GM23338 (cell line): ENCODE data around the gene RAMACL. TPM values are rescaled to one million over a fixed set of nuclear protein-coding genes. Genes with fewer than 3 reads are reported as not detected.

Experiments used
- ATAC-seq: fragments of 200-7000 bp; cut with Tn5 transposase; 3 replicates; pipeline ENCODE4 v1.9.1; 2020
- DNase-seq: peaks from one replicate; pipeline ENCODE4 v3.0.0-alpha.2; 2015; ENCODE audit warnings: low spot score
- H2AFZ ChIP-seq: fragments of 200-600 bp; sonication (generic); 2 replicates; pipeline ENCODE4 v1.8.0; 2016; ENCODE audit warnings: antibody characterized with exemption, mild to moderate bottlenecking, moderate library complexity
- H3F3A ChIP-seq: fragments of 200-600 bp; sonication (generic); replicated peaks from 2 replicates; pipeline ENCODE4 v1.8.0; 2017; ENCODE audit warnings: antibody characterized with exemption, mixed run types, low read depth
- H3K27ac ChIP-seq: fragments of 200-600 bp; sonication (generic); 2 replicates; pipeline ENCODE4 v1.6.1; 2016; ENCODE audit warnings: low read depth
- H3K27me3 ChIP-seq: fragments of 200-600 bp; sonication (generic); 2 replicates; pipeline ENCODE4 v1.8.0; 2016; ENCODE audit warnings: mild to moderate bottlenecking, mixed run types, moderate library complexity; ENCODE audit not compliant: insufficient read depth
- H3K36me3 ChIP-seq: fragments of 200-600 bp; sonication (generic); 2 replicates; pipeline ENCODE4 v1.8.0; 2016; ENCODE audit warnings: mild to moderate bottlenecking; ENCODE audit not compliant: insufficient read depth
- H3K4me1 ChIP-seq: fragments of 200-600 bp; sonication (generic); 2 replicates; pipeline ENCODE4 v1.8.0; 2016; ENCODE audit warnings: mild to moderate bottlenecking, moderate library complexity; ENCODE audit not compliant: insufficient read depth
- H3K4me2 ChIP-seq: fragments of 200-600 bp; sonication (generic); 2 replicates; pipeline ENCODE4 v1.7.1; 2017; ENCODE audit warnings: mixed run types
- H3K4me3 ChIP-seq: fragments of 200-600 bp; sonication (generic); 2 replicates; pipeline ENCODE4 v1.6.1; 2016; ENCODE audit warnings: mixed run types
- H3K79me2 ChIP-seq: fragments of 200-600 bp; sonication (generic); replicated peaks from 2 replicates; pipeline ENCODE4 v1.8.0; 2017; ENCODE audit warnings: mild to moderate bottlenecking; ENCODE audit not compliant: insufficient read depth
- H3K9me2 ChIP-seq: fragments of 200-600 bp; sonication (generic); 2 replicates; pipeline ENCODE4 v1.8.0; 2017; ENCODE audit not compliant: insufficient read depth
- H4K20me1 ChIP-seq: fragments of 200-600 bp; sonication (generic); replicated peaks from 2 replicates; pipeline ENCODE4 v1.8.0; 2017; ENCODE audit warnings: mild to moderate bottlenecking; ENCODE audit not compliant: insufficient read depth
- H3K27ac Mint-ChIP-seq: 2 replicates; pipeline ENCODE4 v1.8.0; 2020; ENCODE audit warnings: inconsistent platforms, mild to moderate bottlenecking, moderate library complexity, mixed read lengths
- H3K27me3 Mint-ChIP-seq: 3 replicates; pipeline ENCODE4 v1.8.0; 2022; ENCODE audit warnings: low read depth, mild to moderate bottlenecking, moderate library complexity, mixed read lengths, inconsistent platforms; ENCODE audit not compliant: insufficient read depth, poor library complexity
- H3K36me3 Mint-ChIP-seq: 3 replicates; pipeline ENCODE4 v1.8.0; 2021; ENCODE audit warnings: low read depth, mild to moderate bottlenecking, inconsistent platforms, moderate library complexity, mixed read lengths
- H3K4me1 Mint-ChIP-seq: 3 replicates; pipeline ENCODE4 v1.8.0; 2020; ENCODE audit warnings: mild to moderate bottlenecking, inconsistent platforms, mixed read lengths
- H3K4me3 Mint-ChIP-seq: 3 replicates; pipeline ENCODE4 v1.8.0; 2021; ENCODE audit warnings: moderate library complexity, mild to moderate bottlenecking, inconsistent platforms, mixed read lengths
- H3K9me3 Mint-ChIP-seq: 3 replicates; pipeline ENCODE4 v1.8.0; 2020; ENCODE audit warnings: moderate library complexity, mild to moderate bottlenecking, inconsistent platforms, mixed read lengths
- CREB1 ChIP-seq: fragments of 250-450 bp; sonication (Bioruptor Pico); IDR thresholded peaks from 2 replicates; pipeline ENCODE4 v1.5.0; 2020; ENCODE audit warnings: low read depth, mild to moderate bottlenecking, moderate library complexity
- CTCF ChIP-seq, 2 experiments: fragments of 200-600 bp in 1 of 2; sonication (generic) in 1 of 2; conservative IDR thresholded peaks; 2 replicates each; pipeline versions ENCODE4 v1.5.1 to v1.6.1; 2016 to 2017; ENCODE audit warnings: antibody characterized with exemption in 2 of 2, low read depth in 2 of 2, mild to moderate bottlenecking in 2 of 2, moderate library complexity in 1 of 2
- ETS1 ChIP-seq: IDR thresholded peaks from 2 replicates; pipeline ENCODE4 v1.6.1; 2016; ENCODE audit warnings: antibody characterized with exemption
- EZH2 ChIP-seq: fragments of 200-600 bp; sonication (generic); IDR thresholded peaks from one replicate; pipeline ENCODE4 v1.8.0; 2017; ENCODE audit warnings: antibody characterized with exemption, mild to moderate bottlenecking, low read depth; ENCODE audit not compliant: unreplicated experiment
- NANOG ChIP-seq: IDR thresholded peaks from 2 replicates; pipeline ENCODE4 v1.6.1; 2016; ENCODE audit warnings: antibody characterized with exemption, borderline replicate concordance
- POLR2AphosphoS5 ChIP-seq: IDR thresholded peaks from 2 replicates; pipeline ENCODE4 v1.6.1; 2016; ENCODE audit warnings: antibody characterized with exemption, low read depth
- ZNF114 ChIP-seq: fragments of 250-450 bp; sonication (Bioruptor Pico); IDR thresholded peaks from 2 replicates; pipeline ENCODE4 v1.5.0; 2020; ENCODE audit warnings: mild to moderate bottlenecking, moderate library complexity
- ZNF331 ChIP-seq: fragments of 250-450 bp; sonication (Bioruptor Pico); IDR thresholded peaks from 2 replicates; pipeline ENCODE4 v1.5.0; 2020; ENCODE audit warnings: low read depth, mild to moderate bottlenecking, moderate library complexity
- ZNF462 ChIP-seq: fragments of 250-450 bp; sonication (Bioruptor Pico); IDR thresholded peaks from 2 replicates; pipeline ENCODE4 v1.5.0; 2020; ENCODE audit warnings: mild to moderate bottlenecking, moderate library complexity
- polyA plus RNA-seq: library from polyadenylated mRNA; unstranded; fragments of >200 nt; fragmentation: Nextera tagmentation; extraction: Ambion mirVana; gene quantifications from 2 replicates; pipeline ENCODE4 v1.2.1, GENCODE V29; 2016
- total RNA-seq: library from RNA; depleted of rRNA; stranded (reverse); fragments of >200 nt; shearing (Covaris generic); gene quantifications from 2 replicates; pipeline ENCODE4 v1.2.3, GENCODE V29; 2014

Gene RAMACL
- total and polyA plus RNA-seq, 2 experiments from 2014 or later: 0.61 to 4.0 TPM

- H3K4me1 ChIP-seq: peaks cover 34% of the 10 kb centered on the region
- Mint-ChIP-seq H3K4me3 (no peak overlapping the region; the same call in 2 of the 3 replicates), H3K27me3 (peaks cover 4% of the 10 kb centered on the region), H3K9me3 (no peaks in the 10 kb centered on the region), H3K36me3 (peaks cover 16% of the 10 kb centered on the region), H3K27ac (no peak overlapping the region; the same call in 1 of the 2 replicates), H3K4me1 (peaks cover 50% of the 10 kb centered on the region)
- H3K4me3 ChIP-seq: no peak overlapping the region
- no peak for DNase-seq
- no peaks in the 10 kb centered on the region for H3K27me3 ChIP-seq
- H3K27ac ChIP-seq: no peak overlapping the region
- peaks cover 18% of the 10 kb centered on the region; the same call in 1 of the 2 replicates for H4K20me1 ChIP-seq
- no peak overlapping the region for H3K4me2 ChIP-seq
- no peaks in the 10 kb centered on the region for H3F3A ChIP-seq
- no peak for TF ChIP-seq NANOG
- no peak for TF ChIP-seq ZNF114
- TF ChIP-seq CTCF (conservative IDR thresholded peaks at IDR 0.05; ENCODE audit: low read depth in 2 of 2): no peak
- no peak for TF ChIP-seq EZH2
- TF ChIP-seq CREB1 (CRISPR knock-in tag): no peak
- TF ChIP-seq ZNF331: no peak
- no peak for TF ChIP-seq POLR2AphosphoS5
- no peaks in the 10 kb centered on the region for H3K9me2 ChIP-seq
- no peak for ATAC-seq
- no peak overlapping the region for H2AFZ ChIP-seq
- no peaks in the 10 kb centered on the region for H3K36me3 ChIP-seq
- H3K79me2 ChIP-seq: peaks cover 90% of the 10 kb centered on the region
These were observed 33.4 kb upstream of the RAMACL start for GRCh38 chr6:166619912-166620311.

GRCh38 chr6:166618866-166619761 lies 32.6 kb upstream of the RAMACL start:
- Histone ChIP-seq H4K20me1 (peaks cover 15% of the 10 kb centered on the region; the same call in 1 of the 2 replicates), H3K4me3 (no peak overlapping the region), H3K79me2 (peaks cover 89% of the 10 kb centered on the region), H3K4me1 (peaks cover 37% of the 10 kb centered on the region), H2AFZ (no peak overlapping the region), H3F3A (no peaks in the 10 kb centered on the region), H3K36me3 (no peaks in the 10 kb centered on the region), H3K27ac (no peak overlapping the region), H3K27me3 (no peaks in the 10 kb centered on the region), H3K4me2 (no peak overlapping the region), H3K9me2 (no peaks in the 10 kb centered on the region)
- H3K4me1 Mint-ChIP-seq: peaks cover 57% of the 10 kb centered on the region
- TF ChIP-seq ZNF462 (CRISPR knock-in tag): no peak
- no peak for TF ChIP-seq ETS1
- TF ChIP-seq ZNF331: no peak
- peaks cover 16% of the 10 kb centered on the region for H3K36me3 Mint-ChIP-seq
- H3K4me3 Mint-ChIP-seq: no peak overlapping the region
- peaks cover 8% of the 10 kb centered on the region for H3K27me3 Mint-ChIP-seq
- H3K27ac Mint-ChIP-seq: peak overlapping the region; percentile 37; the same call in 1 of the 2 replicates
- H3K9me3 Mint-ChIP-seq: no peaks in the 10 kb centered on the region
- ATAC-seq (peak; percentile 12; the same call in 2 of the 3 replicates), DNase-seq (no peak)
